Measurements from ENCODE around the gene ERBB3.

The ERBB3 gene

DNA sequence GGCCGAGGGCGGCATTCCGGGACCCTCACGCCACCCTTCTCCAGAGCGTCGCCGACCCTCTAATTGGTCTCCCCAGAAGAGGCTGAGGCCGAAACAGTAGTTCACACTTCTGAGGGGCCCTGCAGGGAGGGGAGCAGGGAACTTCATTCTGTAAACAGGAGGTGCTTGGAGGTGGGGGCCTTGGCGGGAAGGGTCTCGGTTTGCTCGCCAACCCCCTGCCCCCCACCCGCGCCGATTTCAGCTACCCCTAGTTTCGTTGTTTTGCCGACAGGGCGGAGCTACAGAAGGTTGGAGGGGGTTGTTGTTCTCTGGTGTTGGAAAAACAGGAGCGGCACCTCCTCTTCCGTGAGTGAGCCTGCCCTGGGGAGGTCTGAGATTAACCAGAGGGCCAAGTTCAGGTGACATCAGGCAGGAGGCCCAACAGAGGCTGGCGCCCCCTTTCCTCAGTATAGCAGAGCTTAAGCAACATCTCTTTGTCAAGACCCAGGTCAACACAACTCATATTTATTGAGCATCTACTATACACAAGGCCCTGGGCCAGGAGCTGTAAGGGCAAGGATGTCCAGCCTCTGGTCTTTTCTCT, 682 bp downstream of the ERBB3 start:
- no peak for DNase-seq

DNA sequence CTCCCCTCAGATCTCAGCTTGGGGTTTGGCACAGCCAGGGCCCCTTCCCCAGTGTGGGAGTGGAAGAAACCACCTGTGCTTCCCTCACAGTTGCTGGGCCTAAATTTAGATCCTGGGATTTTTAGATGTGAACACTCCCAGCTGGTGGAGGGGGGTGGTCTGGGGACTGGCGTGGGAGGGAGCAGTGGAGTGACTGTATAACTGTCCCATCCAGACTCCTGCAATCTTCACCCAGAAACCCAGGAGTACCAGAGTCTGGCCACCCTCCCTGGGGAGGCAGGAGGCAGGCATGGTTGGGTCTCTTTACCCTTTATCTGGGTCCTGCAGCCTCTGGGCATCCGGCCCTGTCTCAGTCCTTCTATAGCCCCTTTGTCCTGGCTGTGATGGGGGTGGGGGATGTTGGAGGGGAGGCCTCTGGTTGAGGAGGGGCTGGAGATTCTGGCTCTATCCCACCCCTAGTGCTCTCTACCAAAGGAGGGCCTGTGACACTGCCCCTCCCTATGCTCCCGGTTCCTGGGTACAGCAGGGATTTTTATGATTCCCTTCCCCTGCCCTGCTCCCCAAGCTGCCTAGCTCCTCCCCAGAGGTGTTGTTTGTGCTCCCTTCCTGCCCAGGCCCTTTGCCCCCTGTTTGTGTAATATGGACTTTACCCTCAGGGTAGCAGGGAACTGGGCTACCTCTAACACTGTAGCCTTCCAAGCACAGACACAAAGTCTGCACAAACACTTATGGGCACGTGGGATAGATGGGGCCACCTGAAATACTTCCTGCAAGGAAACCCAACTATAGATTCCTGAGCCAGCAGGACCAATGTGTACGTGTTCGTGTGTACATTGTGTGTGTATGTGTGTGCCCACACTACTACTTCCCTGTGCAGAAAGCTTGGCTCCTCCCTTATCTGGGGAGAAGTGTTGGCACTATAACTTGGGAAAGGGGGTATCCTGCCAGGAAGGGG, 1.7 kb downstream of the ERBB3 start:
- peak; percentile 66 for DNase-seq

DNA sequence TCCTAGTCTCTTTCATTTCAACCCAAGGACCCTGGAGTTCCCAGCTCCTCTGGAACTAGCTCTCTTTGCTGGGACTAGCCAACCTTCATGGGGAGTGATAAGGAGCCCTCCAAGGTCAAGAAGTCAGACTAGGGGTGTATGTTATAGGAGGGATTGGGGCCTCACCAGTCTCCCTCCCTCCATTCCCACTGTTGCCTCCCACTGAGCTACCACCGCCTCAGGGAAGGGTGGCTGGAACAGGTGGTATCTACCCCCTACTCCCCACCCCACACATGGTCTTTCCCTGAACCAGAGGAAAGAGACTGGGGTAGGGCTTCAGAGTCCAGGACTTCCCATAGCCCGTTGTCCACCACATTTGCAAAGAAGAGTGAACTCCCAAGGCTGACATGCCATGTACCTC, 2.4 kb downstream of the ERBB3 start:
- DNase-seq: no peak

DNA sequence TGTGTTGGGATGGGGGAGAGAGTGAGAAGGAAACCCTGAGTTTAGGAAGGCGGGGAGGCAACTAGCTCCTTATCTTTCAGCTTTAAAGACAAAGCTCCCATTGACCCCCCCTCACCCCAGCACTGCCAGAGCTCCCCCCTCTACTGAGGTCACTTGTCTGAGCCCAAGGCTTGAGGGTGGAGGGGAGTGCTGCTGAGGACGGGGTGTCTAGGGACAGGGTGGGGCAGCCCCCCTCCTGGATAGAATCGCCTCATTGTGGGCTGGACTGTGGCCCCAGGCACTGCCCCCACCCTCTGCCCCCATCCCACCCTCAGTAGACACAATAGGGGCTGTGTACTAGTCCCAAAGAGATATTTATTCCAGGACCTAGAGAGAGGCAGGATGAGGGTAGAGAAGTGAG, 3.0 kb downstream of the ERBB3 start:
- no peak for DNase-seq

DNA sequence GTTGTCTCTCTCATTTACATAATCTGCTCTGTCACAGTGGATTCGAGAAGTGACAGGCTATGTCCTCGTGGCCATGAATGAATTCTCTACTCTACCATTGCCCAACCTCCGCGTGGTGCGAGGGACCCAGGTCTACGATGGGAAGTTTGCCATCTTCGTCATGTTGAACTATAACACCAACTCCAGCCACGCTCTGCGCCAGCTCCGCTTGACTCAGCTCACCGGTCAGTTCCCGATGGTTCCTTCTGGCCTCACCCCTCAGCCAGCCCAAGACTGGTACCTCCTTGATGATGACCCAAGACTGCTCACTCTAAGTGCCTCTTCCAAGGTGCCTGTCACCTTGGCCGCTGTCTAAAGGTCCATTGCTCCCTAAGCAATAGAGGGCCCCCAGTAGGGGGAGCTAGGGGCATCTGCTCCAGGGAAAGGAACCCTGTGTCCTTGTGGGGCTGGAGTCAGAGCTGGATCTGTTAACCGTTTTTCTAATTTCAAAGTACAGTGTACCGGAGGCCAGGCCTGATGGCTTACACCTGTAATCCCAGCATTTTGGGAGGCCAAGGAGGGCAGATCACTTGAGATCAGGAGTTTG, 5.1 kb downstream of the ERBB3 start:
- no peak for DNase-seq

DNA sequence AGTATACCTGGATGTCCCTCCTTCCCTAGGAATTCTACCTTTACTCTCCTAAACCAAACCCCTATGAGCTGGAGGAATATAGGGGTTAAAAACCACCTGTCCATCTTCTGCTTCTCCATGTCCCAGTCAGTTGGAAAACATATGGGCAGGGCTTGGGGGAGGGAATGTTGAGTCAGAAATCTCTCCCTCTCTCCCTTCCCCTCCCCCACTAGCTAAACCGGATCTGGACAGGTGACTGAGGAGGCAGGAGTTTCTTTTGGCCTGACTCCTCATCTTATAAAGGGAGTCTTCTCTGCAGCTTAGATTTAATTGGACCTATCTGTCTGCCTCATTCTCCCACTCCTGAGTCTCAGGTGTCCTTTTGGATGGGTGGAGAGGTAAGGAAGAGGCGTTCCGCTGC, 6.1 kb downstream of the ERBB3 start:
- no peak for DNase-seq

DNA sequence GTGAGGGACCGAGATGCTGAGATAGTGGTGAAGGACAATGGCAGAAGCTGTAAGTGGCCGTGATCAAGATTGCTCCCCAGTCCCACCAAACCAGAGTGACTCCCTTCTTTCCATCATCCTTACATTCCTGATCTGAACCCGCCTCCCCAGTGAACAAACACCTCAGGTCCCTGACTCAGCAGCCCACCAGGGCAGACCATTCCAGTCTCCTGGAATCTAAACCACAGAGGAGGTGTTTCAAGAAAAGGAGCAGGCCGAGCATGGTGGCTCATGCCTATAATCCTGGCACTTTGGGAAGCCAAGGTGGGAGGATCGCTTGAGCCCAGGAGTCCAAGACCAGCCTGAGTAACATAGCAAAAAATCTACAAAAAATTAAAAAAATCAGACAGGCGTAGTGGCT, 6.6 kb downstream of the ERBB3 start:
- DNase-seq: no peak

DNA sequence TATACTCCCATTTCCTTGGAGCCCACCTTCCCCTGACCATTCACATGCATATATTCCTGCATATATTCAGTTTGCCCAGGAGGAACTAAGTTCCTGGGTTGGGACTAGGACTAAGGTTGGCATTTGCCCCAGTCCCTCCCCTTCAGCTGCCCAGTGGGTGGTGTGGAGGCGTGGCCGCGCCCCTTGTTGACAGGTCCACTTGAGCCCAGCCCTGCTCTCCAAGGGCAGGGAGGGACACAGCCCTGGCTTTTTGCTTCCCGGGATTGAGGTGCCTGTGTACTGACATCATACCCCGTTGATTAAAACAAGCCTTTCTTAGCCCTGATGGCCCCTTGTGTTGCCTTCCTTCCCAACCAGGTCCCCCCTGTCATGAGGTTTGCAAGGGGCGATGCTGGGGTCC, 7.3 kb downstream of the ERBB3 start:
- no peak for DNase-seq

DNA sequence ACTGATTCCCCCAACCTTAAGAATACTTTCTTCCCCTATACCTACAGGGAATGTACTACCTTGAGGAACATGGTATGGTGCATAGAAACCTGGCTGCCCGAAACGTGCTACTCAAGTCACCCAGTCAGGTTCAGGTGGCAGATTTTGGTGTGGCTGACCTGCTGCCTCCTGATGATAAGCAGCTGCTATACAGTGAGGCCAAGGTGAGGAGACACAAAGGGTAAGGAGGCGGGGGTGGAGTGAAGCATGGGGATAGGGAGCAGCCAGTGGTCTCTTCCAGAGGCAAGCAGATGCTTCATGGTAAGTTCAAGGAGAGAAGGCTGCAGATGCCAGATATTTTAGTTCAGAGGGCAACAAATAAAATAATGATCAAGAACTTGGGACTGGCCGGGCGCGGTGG, 17.8 kb downstream of the ERBB3 start:
- no peak for DNase-seq

DNA sequence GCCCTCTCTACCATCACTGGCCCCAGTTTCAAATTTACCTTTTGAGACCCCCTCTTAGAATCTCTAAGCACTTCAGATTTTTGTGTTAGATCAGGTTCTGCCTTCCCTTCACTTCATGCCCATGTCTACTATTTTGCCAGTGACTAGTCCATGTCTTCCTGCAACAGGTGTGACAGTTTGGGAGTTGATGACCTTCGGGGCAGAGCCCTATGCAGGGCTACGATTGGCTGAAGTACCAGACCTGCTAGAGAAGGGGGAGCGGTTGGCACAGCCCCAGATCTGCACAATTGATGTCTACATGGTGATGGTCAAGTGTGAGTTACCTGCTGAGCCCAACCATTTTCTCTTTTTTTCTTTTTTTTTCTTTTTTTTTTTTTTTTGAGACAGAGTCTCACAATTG, 18.6 kb downstream of the ERBB3 start:
- DNase-seq: no peak

DNA sequence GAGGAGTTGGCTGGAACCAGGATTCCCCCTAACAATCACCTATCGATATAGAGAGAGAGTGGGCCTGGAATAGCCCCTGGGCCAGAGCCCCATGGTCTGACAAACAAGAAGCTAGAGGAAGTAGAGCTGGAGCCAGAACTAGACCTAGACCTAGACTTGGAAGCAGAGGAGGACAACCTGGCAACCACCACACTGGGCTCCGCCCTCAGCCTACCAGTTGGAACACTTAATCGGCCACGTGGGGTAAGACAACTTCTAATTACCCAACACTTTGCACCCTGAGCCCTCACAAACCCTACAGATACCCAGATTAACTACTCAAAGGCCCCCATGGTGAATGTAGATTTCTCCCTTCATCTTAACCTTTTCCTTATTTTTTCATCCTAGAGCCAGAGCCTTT, 19.8 kb downstream of the ERBB3 start:
- no peak for DNase-seq

DNA sequence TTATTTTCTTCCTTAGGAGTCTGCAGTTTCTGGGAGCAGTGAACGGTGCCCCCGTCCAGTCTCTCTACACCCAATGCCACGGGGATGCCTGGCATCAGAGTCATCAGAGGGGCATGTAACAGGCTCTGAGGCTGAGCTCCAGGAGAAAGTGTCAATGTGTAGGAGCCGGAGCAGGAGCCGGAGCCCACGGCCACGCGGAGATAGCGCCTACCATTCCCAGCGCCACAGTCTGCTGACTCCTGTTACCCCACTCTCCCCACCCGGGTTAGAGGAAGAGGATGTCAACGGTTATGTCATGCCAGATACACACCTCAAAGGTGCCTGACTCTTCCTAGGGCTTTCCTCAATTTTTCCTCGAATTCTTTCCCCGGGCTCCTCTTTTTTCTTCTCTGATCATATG, 21.1 kb downstream of the ERBB3 start:
- DNase-seq: no peak

DNA sequence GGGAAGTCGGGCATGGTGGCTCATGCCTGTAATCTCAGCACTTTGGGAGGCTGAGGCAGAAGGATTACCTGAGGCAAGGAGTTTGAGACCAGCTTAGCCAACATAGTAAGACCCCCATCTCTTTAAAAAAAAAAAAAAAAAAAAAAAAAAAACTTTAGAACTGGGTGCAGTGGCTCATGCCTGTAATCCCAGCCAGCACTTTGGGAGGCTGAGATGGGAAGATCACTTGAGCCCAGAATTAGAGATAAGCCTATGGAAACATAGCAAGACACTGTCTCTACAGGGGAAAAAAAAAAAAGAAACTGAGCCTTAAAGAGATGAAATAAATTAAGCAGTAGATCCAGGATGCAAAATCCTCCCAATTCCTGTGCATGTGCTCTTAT, 22.7 kb downstream of the ERBB3 start:
- DNase-seq: no peak

DNA sequence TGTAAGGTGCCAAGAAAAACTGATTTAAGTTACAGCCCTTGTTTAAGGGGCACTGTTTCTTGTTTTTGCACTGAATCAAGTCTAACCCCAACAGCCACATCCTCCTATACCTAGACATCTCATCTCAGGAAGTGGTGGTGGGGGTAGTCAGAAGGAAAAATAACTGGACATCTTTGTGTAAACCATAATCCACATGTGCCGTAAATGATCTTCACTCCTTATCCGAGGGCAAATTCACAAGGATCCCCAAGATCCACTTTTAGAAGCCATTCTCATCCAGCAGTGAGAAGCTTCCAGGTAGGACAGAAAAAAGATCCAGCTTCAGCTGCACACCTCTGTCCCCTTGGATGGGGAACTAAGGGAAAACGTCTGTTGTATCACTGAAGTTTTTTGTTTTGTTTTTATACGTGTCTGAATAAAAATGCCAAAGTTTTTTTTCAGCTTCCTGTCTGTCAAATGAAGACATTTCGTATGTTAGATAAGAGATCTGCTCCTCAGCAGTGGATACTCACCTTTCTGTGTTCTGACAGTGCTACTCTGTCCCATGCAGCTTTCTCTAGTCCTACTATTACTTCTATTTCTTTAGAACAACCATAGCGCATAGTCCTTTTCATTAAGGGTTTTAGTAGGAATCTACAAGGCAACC, 23.2 kb downstream of the ERBB3 start:
- DNase-seq: no peak

DNA sequence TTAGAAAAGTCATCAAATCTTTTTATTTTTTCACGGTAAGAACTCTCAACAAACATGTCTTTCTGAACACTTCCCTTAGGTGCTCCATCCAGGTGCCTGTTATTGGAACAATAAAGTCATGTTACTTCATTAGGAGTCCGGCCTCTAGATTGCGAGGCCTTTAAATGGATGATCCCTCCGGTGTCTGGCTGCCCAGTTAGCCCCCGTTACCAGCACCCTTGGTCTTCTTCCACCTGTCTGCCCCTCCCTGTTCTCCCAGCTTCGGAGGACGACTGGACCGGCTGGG, 23.8 kb downstream of the ERBB3 start:
- DNase-seq: no peak

DNA sequence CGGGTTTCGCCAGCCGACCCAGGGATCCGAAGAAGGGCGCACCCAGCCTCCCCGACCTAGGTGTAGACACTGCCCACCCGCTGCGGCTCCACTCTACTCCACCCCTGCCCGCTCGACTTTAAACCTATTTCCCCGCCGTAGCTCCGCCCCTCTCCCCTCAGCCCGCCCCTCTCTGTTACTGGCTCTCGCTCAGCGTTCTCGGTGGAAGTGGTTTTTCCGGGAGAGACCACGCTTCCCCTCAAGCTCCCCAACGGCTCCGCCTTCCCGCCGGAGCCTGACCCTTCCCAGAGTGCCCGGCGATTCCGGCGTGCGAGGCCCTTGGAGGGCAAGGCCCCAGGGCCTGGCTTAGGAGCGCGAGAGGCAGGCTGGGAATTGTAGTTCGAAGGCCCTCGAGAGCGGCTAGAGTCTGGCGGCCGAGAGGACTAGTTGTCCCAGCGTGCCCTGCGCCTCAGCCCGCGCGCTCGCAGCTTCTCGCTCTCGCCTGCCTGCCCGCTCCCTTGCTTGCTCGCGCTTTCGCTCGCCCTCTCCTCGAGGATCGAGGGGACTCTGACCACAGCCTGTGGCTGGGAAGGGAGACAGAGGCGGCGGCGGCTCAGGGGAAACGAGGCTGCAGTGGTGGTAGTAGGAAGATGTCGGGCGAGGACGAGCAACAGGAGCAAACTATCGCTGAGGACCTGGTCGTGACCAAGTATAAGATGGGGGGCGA, 24.3 kb downstream of the ERBB3 start, which contains the start of gene PA2G4:
TSS of gene PA2G4 (plus strand) at position 451 of the 706 bp plus-strand sequence. CDS start at position 630, 179 bp downstream.
- DNase-seq: peak; percentile 99

DNA sequence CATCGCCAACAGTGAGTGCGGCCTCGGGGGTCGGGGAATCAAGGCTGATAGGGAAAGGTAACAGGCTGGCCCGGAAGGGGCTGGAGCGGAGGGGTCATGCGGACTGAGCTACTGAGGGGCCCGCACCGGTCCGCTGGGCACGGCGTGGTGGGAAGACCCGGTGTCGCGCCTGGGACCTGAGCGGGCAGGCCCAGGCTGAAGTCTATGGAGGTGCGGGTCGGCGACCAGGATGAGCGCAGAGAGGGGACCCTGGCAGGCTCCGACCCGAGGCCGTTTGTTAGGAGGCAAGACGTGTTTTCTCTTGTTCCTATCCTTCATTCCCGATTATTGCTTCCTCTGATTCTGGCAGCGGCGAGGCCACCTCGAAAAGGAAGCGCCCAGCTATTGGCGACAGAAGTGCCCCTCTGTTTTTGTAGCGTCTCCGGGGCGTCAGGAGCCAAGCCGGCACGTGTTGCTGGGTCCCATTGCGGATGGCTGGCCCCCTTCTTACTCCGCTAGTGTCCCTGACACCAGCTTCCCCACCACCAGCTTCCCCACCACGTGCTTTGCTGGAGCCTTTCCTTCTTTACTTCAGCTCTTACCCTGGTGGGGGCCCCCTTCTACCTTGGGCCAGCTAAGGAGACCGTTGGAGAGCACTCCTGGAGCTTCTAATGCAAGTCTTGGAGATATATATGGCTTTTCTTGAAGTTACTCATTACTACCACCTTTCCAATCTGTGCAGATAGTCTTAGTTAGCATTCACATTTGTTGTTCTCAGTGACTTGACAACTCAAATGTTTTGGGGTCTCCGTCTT, 25.0 kb downstream of the ERBB3 start:
- DNase-seq: no peak

DNA sequence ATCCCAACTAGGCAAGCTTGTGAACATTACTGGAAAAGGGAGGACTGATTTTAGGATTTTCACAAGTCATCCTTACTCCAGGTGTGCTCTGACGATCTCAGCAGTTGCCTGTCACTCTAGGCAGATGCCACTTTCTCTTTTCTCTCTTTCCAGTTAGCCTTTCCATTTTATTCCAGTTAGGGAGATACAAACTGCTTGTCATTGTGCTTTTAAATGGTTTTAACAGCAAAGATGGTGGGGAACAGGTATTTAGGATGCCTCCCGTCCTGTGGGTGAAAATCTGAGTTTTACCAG, 25.6 kb downstream of the ERBB3 start:
- DNase-seq: no peak

DNA sequence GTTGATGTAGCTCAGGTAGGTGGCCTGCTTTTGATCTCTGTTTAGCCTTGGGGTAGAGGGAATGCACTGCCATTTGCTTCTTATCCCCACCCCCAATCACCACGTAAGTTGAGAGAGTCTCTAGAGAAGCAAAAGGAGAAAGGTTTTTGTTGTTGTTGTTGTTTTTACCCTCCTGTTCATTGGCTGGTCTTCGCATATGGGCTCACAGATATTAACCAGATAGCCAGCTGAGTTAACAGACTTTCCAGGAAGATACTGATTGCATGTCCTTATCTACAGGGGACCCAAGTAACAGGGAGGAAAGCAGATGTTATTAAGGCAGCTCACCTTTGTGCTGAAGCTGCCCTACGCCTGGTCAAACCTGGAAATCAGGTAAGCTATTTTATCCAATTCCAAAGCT, 27.3 kb downstream of the ERBB3 start:
- DNase-seq: no peak

DNA sequence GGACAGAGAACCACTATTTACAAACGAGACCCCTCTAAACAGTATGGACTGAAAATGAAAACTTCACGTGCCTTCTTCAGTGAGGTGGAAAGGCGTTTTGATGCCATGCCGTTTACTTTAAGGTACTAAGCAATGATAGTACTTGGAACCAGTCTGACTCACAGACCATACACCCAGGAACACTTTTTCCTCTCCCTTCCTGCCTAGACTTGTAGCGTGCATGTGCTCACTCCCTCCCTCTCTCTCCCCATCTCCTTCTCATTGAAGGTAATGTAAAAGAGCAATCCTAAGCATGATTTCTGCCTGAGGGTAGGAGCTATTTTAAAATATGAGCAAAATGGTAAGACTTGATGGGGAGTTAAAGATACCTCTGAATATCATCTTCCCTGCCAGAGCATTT, 30.6 kb downstream of the ERBB3 start:
- DNase-seq: no peak

DNA sequence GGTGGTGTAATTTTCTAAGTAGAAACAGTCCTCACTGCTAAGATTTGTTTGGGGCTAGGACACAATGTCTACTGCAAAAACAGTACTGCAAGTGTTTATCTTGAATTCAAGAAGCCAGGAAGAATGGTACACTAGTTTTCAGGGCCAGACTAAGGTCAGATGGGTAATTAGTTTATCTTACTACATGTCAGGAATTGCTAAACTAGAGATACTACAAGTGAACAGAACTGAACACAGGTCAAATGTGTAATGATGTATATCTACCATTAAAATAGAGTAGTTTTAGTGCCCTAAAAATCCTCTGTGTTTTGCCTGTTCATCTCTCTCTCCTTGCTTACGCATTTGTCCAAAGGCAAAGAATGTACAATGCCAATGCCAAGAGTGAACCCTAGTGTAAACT, 34.1 kb downstream of the ERBB3 start:
- no peak for DNase-seq

DNA sequence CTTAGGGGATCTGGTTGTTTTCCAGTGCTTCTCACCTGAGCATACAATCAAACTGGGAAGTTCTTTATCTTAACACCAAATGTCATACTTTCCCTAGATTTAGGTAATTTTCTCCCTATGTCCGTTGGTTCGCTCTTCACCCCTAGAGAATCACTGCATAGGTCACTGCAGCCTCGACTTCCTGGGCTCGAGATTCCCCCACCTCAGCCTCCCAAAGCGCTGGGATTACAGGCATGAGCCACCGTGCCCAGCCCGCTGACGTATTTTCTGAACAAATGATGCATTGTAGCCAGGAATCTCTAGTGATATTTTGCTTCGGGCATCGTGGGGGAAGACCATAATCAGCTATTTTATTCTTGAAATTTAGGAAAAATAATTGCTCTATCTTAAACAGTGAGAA, 35.4 kb downstream of the ERBB3 start:
- DNase-seq: peak; percentile 46

All from femur (tissue), 1 donor.